ENCODE data around the gene CCDC38.
"Not testable (repeated sequence)": the region's sequence is repeated elsewhere in the genome, so short reads cannot be mapped to it uniquely, and the experiment has no call there.

The CCDC38 gene

GRCh38 chr12:95975491-95975890 lies 33.1 kb upstream of the CCDC38 start:
- TF ChIP-seq, protein P1, sequence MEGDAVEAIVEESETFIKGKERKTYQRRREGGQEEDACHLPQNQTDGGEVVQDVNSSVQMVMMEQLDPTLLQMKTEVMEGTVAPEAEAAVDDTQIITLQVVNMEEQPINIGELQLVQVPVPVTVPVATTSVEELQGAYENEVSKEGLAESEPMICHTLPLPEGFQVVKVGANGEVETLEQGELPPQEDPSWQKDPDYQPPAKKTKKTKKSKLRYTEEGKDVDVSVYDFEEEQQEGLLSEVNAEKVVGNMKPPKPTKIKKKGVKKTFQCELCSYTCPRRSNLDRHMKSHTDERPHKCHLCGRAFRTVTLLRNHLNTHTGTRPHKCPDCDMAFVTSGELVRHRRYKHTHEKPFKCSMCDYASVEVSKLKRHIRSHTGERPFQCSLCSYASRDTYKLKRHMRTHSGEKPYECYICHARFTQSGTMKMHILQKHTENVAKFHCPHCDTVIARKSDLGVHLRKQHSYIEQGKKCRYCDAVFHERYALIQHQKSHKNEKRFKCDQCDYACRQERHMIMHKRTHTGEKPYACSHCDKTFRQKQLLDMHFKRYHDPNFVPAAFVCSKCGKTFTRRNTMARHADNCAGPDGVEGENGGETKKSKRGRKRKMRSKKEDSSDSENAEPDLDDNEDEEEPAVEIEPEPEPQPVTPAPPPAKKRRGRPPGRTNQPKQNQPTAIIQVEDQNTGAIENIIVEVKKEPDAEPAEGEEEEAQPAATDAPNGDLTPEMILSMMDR (IDR thresholded peaks at IDR 0.05; ENCODE audit: extremely low read depth, insufficient read depth, missing control alignments) = no peak
- no peak for DNase-seq (ENCODE audit: low spot score)
- in situ Hi-C loops (cut with MboI; ENCODE audit: low pct_unique_long_range_greater_than_20kb, low sequenced_read_pairs, unreplicated experiment) = no loop called here

- TF ChIP-seq, protein P1 (IDR thresholded peaks at IDR 0.05; ENCODE audit: extremely low read depth, insufficient read depth, missing control alignments) = no peak
- in situ Hi-C loops (cut with MboI; ENCODE audit: low pct_unique_long_range_greater_than_20kb, low sequenced_read_pairs, unreplicated experiment) = no loop called here
- no peak for DNase-seq (ENCODE audit: low spot score)
These were observed 31.9 kb upstream of the CCDC38 start for GRCh38 chr12:95974358-95974757.

DNA sequence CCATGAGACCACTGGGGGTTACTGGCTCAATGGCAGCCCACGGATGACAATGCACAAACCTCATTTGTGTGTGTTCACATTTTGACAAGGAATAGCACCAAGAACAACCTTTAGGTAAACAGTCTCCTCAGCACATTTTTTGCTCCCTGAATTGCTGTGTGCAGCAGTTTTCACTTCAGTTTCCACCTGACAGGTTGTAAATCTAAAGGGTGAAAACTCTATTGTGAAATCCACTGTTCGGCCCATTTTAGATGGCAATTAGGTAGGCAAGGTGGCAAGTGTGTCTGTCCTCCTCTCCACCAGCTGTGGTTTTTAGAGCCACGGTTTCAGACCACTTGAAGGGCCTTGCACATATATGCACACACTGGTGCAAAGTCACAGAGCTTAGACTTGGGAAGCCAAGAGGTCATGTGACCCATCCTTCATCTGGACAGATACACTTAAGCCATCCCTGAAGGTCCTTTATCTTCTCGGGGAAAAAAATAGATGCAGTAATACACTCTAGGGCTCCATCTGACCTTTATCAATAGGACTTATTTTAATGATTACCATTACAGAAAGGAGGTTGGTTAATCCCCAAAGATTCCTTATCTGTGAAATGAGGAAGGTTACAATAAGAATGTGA lies 30.5 kb upstream of the CCDC38 start:
- TF ChIP-seq, protein P1 (IDR thresholded peaks at IDR 0.05; ENCODE audit: extremely low read depth, insufficient read depth, missing control alignments) = no peak
- DNase-seq (ENCODE audit: low spot score) = no peak
- in situ Hi-C loops (cut with MboI; ENCODE audit: low pct_unique_long_range_greater_than_20kb, low sequenced_read_pairs, unreplicated experiment) = no loop called here

DNA sequence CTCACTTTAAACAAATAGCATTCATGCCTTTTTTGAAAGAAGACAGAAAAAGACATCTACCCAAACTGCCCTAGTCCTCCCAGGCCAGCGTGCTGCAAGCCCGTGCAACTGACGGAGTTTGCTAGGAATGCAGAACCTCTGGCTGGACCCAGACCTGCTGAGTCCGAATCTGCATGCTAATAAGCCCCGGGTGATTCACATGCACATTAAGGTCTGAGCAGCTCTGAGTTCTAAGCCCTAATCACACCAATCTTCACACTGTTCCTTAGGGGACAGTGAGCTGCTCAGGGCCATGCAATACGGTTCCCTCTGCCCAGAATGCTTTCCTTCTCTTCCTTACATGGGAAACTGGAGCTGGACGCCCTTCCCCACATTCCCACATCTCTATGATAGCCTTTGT lies 28.5 kb upstream of the CCDC38 start:
- TF ChIP-seq, protein P1 (IDR thresholded peaks at IDR 0.05; ENCODE audit: extremely low read depth, insufficient read depth, missing control alignments) = no peak
- no peak for DNase-seq (ENCODE audit: low spot score)
- in situ Hi-C loops (cut with MboI; ENCODE audit: low pct_unique_long_range_greater_than_20kb, low sequenced_read_pairs, unreplicated experiment) = no loop called here

- in situ Hi-C loops (cut with MboI; ENCODE audit: low pct_unique_long_range_greater_than_20kb, low sequenced_read_pairs, unreplicated experiment); DNase-seq (ENCODE audit: low spot score): not testable (repeated sequence)
These were observed 26.7 kb upstream of the CCDC38 start for GRCh38 chr12:95969116-95969515.

GRCh38 chr12:95967301-95967700 lies 24.9 kb upstream of the CCDC38 start:
- in situ Hi-C loops (cut with MboI; ENCODE audit: low pct_unique_long_range_greater_than_20kb, low sequenced_read_pairs, unreplicated experiment) = no loop called here
- DNase-seq (ENCODE audit: low spot score) = no peak
- TF ChIP-seq, protein P1 (IDR thresholded peaks at IDR 0.05; ENCODE audit: extremely low read depth, insufficient read depth, missing control alignments) = no peak

GRCh38 chr12:95966287-95966870 lies 24.0 kb upstream of the CCDC38 start:
- no peak for DNase-seq (ENCODE audit: low spot score)
- TF ChIP-seq, protein P1 (IDR thresholded peaks at IDR 0.05; ENCODE audit: extremely low read depth, insufficient read depth, missing control alignments) = no peak
- in situ Hi-C loops (cut with MboI; ENCODE audit: low pct_unique_long_range_greater_than_20kb, low sequenced_read_pairs, unreplicated experiment) = no loop called here
